ENCODE data around the gene CRISPLD2. TPM values are rescaled to one million over a fixed set of nuclear protein-coding genes. Genes with fewer than 3 reads are reported as not detected.

The CRISPLD2 gene, protein sequence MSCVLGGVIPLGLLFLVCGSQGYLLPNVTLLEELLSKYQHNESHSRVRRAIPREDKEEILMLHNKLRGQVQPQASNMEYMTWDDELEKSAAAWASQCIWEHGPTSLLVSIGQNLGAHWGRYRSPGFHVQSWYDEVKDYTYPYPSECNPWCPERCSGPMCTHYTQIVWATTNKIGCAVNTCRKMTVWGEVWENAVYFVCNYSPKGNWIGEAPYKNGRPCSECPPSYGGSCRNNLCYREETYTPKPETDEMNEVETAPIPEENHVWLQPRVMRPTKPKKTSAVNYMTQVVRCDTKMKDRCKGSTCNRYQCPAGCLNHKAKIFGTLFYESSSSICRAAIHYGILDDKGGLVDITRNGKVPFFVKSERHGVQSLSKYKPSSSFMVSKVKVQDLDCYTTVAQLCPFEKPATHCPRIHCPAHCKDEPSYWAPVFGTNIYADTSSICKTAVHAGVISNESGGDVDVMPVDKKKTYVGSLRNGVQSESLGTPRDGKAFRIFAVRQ
- total RNA-seq = 40.2 and 122 TPM in 2 replicates

DNA sequence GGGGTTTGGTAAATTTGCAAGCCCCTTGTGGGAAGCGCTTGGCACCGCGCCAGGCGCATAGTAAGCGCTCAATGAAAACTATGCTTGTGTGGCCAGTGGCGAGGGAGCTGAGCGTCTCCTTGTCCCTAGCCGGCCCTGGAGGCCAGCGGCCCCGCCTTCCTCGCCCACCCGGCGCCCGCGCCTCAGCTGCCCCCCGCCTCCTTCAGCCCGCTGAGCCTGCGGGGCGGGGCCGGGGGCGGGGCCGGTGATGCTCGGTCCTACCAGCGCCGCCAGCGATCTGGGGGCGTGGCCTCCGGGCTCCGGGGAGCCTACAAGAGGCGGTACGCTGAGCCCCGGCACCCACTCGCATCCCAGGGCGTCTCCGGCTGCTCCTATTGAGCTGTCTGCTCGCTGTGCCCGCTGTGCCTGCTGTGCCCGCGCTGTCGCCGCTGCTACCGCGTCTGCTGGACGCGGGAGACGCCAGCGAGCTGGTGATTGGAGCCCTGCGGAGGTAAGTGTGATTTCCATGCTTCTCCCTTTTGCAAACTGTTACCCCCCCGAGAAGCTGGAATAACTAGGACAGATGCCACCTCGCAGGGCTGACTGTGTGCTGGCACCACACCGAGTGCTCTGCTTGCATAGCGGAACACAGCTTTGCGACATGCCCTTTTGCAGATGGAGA is at the start of gene CRISPLD2:
TSS of gene CRISPLD2 (plus strand) at position 342 of the 661 bp plus-strand sequence. CDS start 18,511 bp downstream, outside the sequence.
- Histone ChIP-seq H2AFZ (ENCODE audit: low read length) (peak within 1 kb of the TSS; percentile 34), H4K20me1 (ENCODE audit: insufficient read depth, low read length) (no peaks in the 10 kb centered on the region), H3K27me3 (ENCODE audit: insufficient read depth, low read length) (peaks cover 2% of the 10 kb centered on the region), H3K9me3 (ENCODE audit: low read depth, low read length) (no peaks in the 10 kb centered on the region), H3K27ac (ENCODE audit: low read depth, low read length) (peak within 1 kb of the TSS; percentile 68), H3K4me3 (ENCODE audit: insufficient read depth, low read length) (peak within 1 kb of the TSS; percentile 77), H3K79me2 (ENCODE audit: insufficient read depth, low read length) (no peaks in the 10 kb centered on the region), H3K4me2 (ENCODE audit: insufficient read depth, low read length) (peak within 1 kb of the TSS; percentile 99), H3K36me3 (ENCODE audit: insufficient read depth, low read length) (no peaks in the 10 kb centered on the region), H3K4me1 (ENCODE audit: insufficient read depth, low read length) (peaks cover 26% of the 10 kb centered on the region)
- TF ChIP-seq, protein P1, sequence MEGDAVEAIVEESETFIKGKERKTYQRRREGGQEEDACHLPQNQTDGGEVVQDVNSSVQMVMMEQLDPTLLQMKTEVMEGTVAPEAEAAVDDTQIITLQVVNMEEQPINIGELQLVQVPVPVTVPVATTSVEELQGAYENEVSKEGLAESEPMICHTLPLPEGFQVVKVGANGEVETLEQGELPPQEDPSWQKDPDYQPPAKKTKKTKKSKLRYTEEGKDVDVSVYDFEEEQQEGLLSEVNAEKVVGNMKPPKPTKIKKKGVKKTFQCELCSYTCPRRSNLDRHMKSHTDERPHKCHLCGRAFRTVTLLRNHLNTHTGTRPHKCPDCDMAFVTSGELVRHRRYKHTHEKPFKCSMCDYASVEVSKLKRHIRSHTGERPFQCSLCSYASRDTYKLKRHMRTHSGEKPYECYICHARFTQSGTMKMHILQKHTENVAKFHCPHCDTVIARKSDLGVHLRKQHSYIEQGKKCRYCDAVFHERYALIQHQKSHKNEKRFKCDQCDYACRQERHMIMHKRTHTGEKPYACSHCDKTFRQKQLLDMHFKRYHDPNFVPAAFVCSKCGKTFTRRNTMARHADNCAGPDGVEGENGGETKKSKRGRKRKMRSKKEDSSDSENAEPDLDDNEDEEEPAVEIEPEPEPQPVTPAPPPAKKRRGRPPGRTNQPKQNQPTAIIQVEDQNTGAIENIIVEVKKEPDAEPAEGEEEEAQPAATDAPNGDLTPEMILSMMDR (IDR thresholded peaks at IDR 0.05; ENCODE audit: extremely low read depth, low read depth, low read length) = no peak
- DNase-seq (ENCODE audit: insufficient read length, low spot score, missing footprints) = peak; percentile 99

DNA sequence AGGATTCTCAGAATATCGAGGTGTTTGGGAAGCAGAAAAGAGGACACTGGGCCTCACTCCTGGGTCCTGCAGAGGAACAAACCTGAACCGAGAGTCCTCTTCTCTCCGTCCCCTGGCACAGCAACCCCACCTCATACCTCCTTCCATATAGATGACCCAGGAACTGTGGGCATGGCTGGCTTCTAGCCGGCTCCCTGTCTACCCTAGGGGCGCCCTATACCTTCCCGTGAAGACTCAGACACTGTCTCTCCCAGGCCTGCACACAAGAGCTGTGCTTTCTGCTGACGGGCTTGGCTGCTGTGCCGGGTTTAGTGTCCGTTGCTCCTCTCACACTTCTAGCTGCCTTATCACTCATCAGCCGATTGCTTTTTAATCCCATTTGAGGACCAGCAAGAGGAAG is 46.5 kb upstream of the CRISPLD2 start:
- H3K27me3 ChIP-seq (ENCODE audit: insufficient read depth, low read length) = no peaks in the 10 kb centered on the region
- no peak overlapping the region for H3K27ac ChIP-seq (ENCODE audit: low read depth, low read length)
- H2AFZ ChIP-seq (ENCODE audit: low read length) = no peak overlapping the region
- H3K79me2 ChIP-seq (ENCODE audit: insufficient read depth, low read length) = peaks cover 12% of the 10 kb centered on the region
- H3K9me3 ChIP-seq (ENCODE audit: low read depth, low read length) = no peaks in the 10 kb centered on the region
- DNase-seq (ENCODE audit: insufficient read length, low spot score, missing footprints) = no peak
- no peak overlapping the region for H3K4me2 ChIP-seq (ENCODE audit: insufficient read depth, low read length)
- TF ChIP-seq, protein P1 (IDR thresholded peaks at IDR 0.05; ENCODE audit: extremely low read depth, low read depth, low read length) = no peak
- H3K4me1 ChIP-seq (ENCODE audit: insufficient read depth, low read length) = peaks cover 8% of the 10 kb centered on the region
- peaks cover 54% of the 10 kb centered on the region for H3K36me3 ChIP-seq (ENCODE audit: insufficient read depth, low read length)
- H4K20me1 ChIP-seq (ENCODE audit: insufficient read depth, low read length) = peaks cover 2% of the 10 kb centered on the region
- H3K4me3 ChIP-seq (ENCODE audit: insufficient read depth, low read length) = no peak overlapping the region

DNA sequence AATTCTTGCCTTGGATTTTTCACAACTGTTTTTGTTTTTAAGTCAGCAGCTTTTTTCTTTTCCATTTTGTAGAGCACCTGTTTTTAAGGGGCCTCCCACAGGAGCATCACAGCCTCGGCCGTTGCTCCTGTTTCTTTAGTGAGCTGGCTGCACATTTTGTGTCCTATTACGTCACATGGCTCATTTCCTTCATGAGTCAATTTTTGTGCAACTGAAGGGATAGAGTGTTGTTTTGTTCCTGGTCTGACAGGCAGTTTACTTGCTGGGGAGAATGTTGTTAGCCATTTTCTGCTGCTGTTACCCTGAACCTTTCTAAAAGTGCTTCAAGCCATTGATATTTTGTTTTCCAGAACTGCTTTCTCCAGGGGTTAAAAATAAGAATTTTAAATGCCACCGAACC is 45.0 kb upstream of the CRISPLD2 start:
- peaks cover 57% of the 10 kb centered on the region for H3K36me3 ChIP-seq (ENCODE audit: insufficient read depth, low read length)
- H2AFZ ChIP-seq (ENCODE audit: low read length) = no peak overlapping the region
- peak overlapping the region; percentile 66 for H3K27ac ChIP-seq (ENCODE audit: low read depth, low read length)
- H3K79me2 ChIP-seq (ENCODE audit: insufficient read depth, low read length) = peaks cover 3% of the 10 kb centered on the region
- H4K20me1 ChIP-seq (ENCODE audit: insufficient read depth, low read length) = peaks cover 2% of the 10 kb centered on the region
- TF ChIP-seq, protein P1 (IDR thresholded peaks at IDR 0.05; ENCODE audit: extremely low read depth, low read depth, low read length) = no peak
- H3K9me3 ChIP-seq (ENCODE audit: low read depth, low read length) = no peaks in the 10 kb centered on the region
- peaks cover 8% of the 10 kb centered on the region for H3K4me1 ChIP-seq (ENCODE audit: insufficient read depth, low read length)
- no peak overlapping the region for H3K4me3 ChIP-seq (ENCODE audit: insufficient read depth, low read length)
- H3K4me2 ChIP-seq (ENCODE audit: insufficient read depth, low read length) = no peak overlapping the region
- DNase-seq (ENCODE audit: insufficient read length, low spot score, missing footprints) = peak; percentile 94
- no peaks in the 10 kb centered on the region for H3K27me3 ChIP-seq (ENCODE audit: insufficient read depth, low read length)
